B cell (primary cell): Measurements from ENCODE around the gene LRRC8E. TPM values are rescaled to one million over a fixed set of nuclear protein-coding genes. Genes with fewer than 3 reads are reported as not detected.
A peak's percentile ranks its signal among the peaks of the same experiment; 100 is the strongest.

Experiments used
- ATAC-seq: fragments of 200-7000 bp; cut with Tn5 transposase; one replicate; pipeline ENCODE4 v1.10.0; 2021; ENCODE audit warnings: low read depth, mild to moderate bottlenecking, moderate number of reproducible peaks, moderate library complexity
- CTCF ChIA-PET: fragments of 350-600 bp; sonication (Branson Sonifier 250); formaldehyde crosslinking; loops from one replicate; lab custom pipeline; 2021; ENCODE audit warnings: antibody characterized with exemption, inconsistent platforms; lab: Charles Lee
- POLR2A ChIA-PET: fragments of 350-600 bp; sonication (Branson Sonifier 250); formaldehyde crosslinking; loops from one replicate; lab custom pipeline; 2021; ENCODE audit warnings: antibody characterized with exemption; lab: Charles Lee
- DNase-seq: peaks from one replicate; pipeline ENCODE4 v3.0.0; 2013
- H2AFZ ChIP-seq: 2 replicates; pipeline ENCODE4 v1.6.1; 2012; ENCODE audit warnings: mild to moderate bottlenecking, low read depth, low read length; ENCODE audit not compliant: insufficient read depth, poor library complexity, severe bottlenecking
- H3K27ac ChIP-seq, 2 donors: 1 replicate in 1 of 2; 2 replicates in 1 of 2; pipeline ENCODE4 v1.5.1; 2012 to 2013; ENCODE audit warnings: low read length in 2 of 2, mild to moderate bottlenecking in 2 of 2, moderate library complexity in 1 of 2
- H3K27me3 ChIP-seq, 4 experiments: fragments of 200-600 bp in 1 of 4; sonication (generic) in 1 of 4; replicated peaks in 1 of 4; 1 replicate in 2 of 4; 2 replicates in 2 of 4; pipeline versions ENCODE4 v1.6.1 to v1.7.0; 2013 to 2016; ENCODE audit warnings: low read length in 3 of 4, mild to moderate bottlenecking in 2 of 4, mixed read lengths in 1 of 4, moderate library complexity in 1 of 4; ENCODE audit not compliant: insufficient read depth in 4 of 4, control insufficient read depth in 3 of 4; ENCODE audit errors: control extremely low read depth in 1 of 4
- H3K36me3 ChIP-seq, 2 experiments: replicated peaks in 1 of 2; 1 replicate in 1 of 2; 2 replicates in 1 of 2; pipeline versions ENCODE4 v1.6.1 to v1.7.1; 2013; ENCODE audit warnings: low read length in 1 of 2; ENCODE audit not compliant: insufficient read depth in 2 of 2, control insufficient read depth in 1 of 2; ENCODE audit errors: control extremely low read depth in 1 of 2, extremely low read depth in 1 of 2
- H3K4me1 ChIP-seq, 2 donors: fragments of 200-600 bp in 1 of 2; sonication (generic) in 1 of 2; 1 replicate in 1 of 2; 2 replicates in 1 of 2; pipeline versions ENCODE4 v1.5.1 to v1.6.1; 2013 to 2017; ENCODE audit warnings: low read length in 2 of 2; ENCODE audit not compliant: control insufficient read depth in 2 of 2, insufficient read depth in 2 of 2
- H3K4me2 ChIP-seq: replicated peaks from 2 replicates; pipeline ENCODE3; 2012; ENCODE audit warnings: mild to moderate bottlenecking, low read depth, low read length; ENCODE audit not compliant: poor library complexity, severe bottlenecking
- H3K4me3 ChIP-seq, 5 experiments: fragments of 200-600 bp in 1 of 5; sonication (generic) in 1 of 5; 1 replicate in 3 of 5; 2 replicates in 2 of 5; pipeline versions ENCODE4 v1.5.1 to v1.7.0; 2011 to 2016; ENCODE audit warnings: low read length in 4 of 5, mild to moderate bottlenecking in 4 of 5, low read depth in 2 of 5, control low read depth in 1 of 5, moderate library complexity in 1 of 5; ENCODE audit not compliant: insufficient read depth in 1 of 5; ENCODE audit errors: control extremely low read depth in 1 of 5, extremely low read depth in 1 of 5
- H3K79me2 ChIP-seq: fragments of 200-600 bp; sonication (generic); one replicate; pipeline ENCODE4 v1.6.0; 2016; ENCODE audit warnings: low read length; ENCODE audit not compliant: control insufficient read depth, insufficient read depth
- H3K9ac ChIP-seq: fragments of 200-600 bp; sonication (generic); 2 replicates; pipeline ENCODE4 v1.6.1; 2017; ENCODE audit warnings: mild to moderate bottlenecking, low read length, moderate library complexity
- H3K9me3 ChIP-seq, 3 donors: one replicate each; pipeline versions ENCODE4 v1.6.1 to v1.7.1; 2013; ENCODE audit warnings: low read length in 2 of 3; ENCODE audit not compliant: control insufficient read depth in 2 of 3, insufficient read depth in 1 of 3; ENCODE audit errors: control extremely low read depth in 1 of 3
- H4K20me1 ChIP-seq: 2 replicates; pipeline ENCODE4 v1.6.0; 2012; ENCODE audit warnings: mild to moderate bottlenecking, low read length; ENCODE audit not compliant: insufficient read depth, control insufficient read depth, poor library complexity, severe bottlenecking
- H3K27ac Mint-ChIP-seq: one replicate; pipeline ENCODE4 v1.8.0; 2021; ENCODE audit warnings: mixed read lengths
- H3K27me3 Mint-ChIP-seq: one replicate; pipeline ENCODE4 v1.8.0; 2021; ENCODE audit warnings: mixed read lengths
- H3K4me1 Mint-ChIP-seq: one replicate; pipeline ENCODE4 v1.8.0; 2021; ENCODE audit warnings: mixed read lengths
- H3K4me3 Mint-ChIP-seq: one replicate; pipeline ENCODE4 v1.8.0; 2021; ENCODE audit warnings: mixed read lengths
- H3K9me3 Mint-ChIP-seq: one replicate; pipeline ENCODE4 v1.8.0; 2022; ENCODE audit warnings: mixed read lengths; ENCODE audit not compliant: insufficient read depth
- CTCF ChIP-seq: fragments of 200-600 bp; IDR thresholded peaks from one replicate; pipeline ENCODE4 v1.8.0; 2022; ENCODE audit warnings: antibody characterized with exemption, mild to moderate bottlenecking
- EZH2 ChIP-seq: IDR thresholded peaks from 2 replicates; pipeline ENCODE4 v1.6.1; 2012; ENCODE audit warnings: borderline replicate concordance, low read depth, mild to moderate bottlenecking, moderate library complexity, low read length; ENCODE audit not compliant: insufficient read depth, poor library complexity, severe bottlenecking
- WGBS: methylation state at CpG from one replicate; pipeline ENCODE4 v1.1.5; 2013; ENCODE audit warnings: missing lambda C conversion rate; ENCODE audit not compliant: insufficient coverage; 5-methylcytosine and 5-hydroxymethylcytosine counted together
- intact Hi-C: fragments of 100-400 bp; cut with micrococcal nuclease; formaldehyde crosslinking; loops from one replicate; pipeline ENCODE4 v1.10.0; 2022
- polyA plus RNA-seq: library from polyadenylated mRNA; depleted of rRNA; stranded (reverse); fragments of >200 nt; gene quantifications from 2 replicates; pipeline ENCODE4 v1.2.3, GENCODE V29; 2012
- total RNA-seq, 2 donors: library from RNA; stranded (reverse); fragments of 120-200 nt in 1 of 2; gene quantifications; 1 replicate in 1 of 2; 2 replicates in 1 of 2; pipeline versions ENCODE4 v1.2.3 to v1.2.4, GENCODE V29; 2013 to 2022

The LRRC8E gene
- total and polyA plus RNA-seq, 2 donors (not counting 1 experiment from before 2014, with no cell fraction given) = not detected

GRCh38 chr19:7871437-7872305 lies 16.6 kb upstream of the LRRC8E start:
- ChIA-PET CTCF (no interaction called here), POLR2A (interaction anchor here (0.5 to 0.7 kb wide), 2 partner anchors 32 to 219 kb away, joined by 4 to 5 read pairs; no protein-coding TSS in a partner anchor)
- Histone ChIP-seq H3K27ac (no peak overlapping the region), H3K79me2 (no peaks in the 10 kb centered on the region), H3K27me3 (peaks cover 0 to 66% (median 19%) of the 10 kb centered on the region in 4 experiments), H3K36me3 (no peaks in the 10 kb centered on the region), H3K9me3 (peaks cover 0 to 55% (median 0%) of the 10 kb centered on the region in 3 donors), H3K4me2 (peak overlapping the region; percentile 63), H4K20me1 (peaks cover 11% of the 10 kb centered on the region), H3K4me1 (peaks cover 42 to 50% of the 10 kb centered on the region in 2 donors), H2AFZ (no peak overlapping the region), H3K9ac (no peak overlapping the region), H3K4me3 (peak overlapping the region in 1 of 5 experiments; percentile 45)
- Mint-ChIP-seq H3K27ac (peak overlapping the region; percentile 11), H3K4me1 (peaks cover 31% of the 10 kb centered on the region), H3K9me3 (peaks cover 4% of the 10 kb centered on the region), H3K27me3 (peaks cover 28% of the 10 kb centered on the region), H3K4me3 (peak overlapping the region; percentile 68)
- peak; percentile 3 for ATAC-seq
- TF ChIP-seq EZH2 = no peak
- TF ChIP-seq CTCF = no peak
- WGBS = 5% methylated on average over 33 of the region's 33 CpGs
- peak; percentile 84 for DNase-seq
- intact Hi-C loops = no loop called here
